DMS114 treated with DMSO at 0.1 percent for 48 hours (cell line): ENCODE results near the gene FOXO6.

Experiments used
- DNase-seq: peaks from one replicate; lab custom pipeline; 2025; ENCODE audit not compliant: unreplicated experiment; lab: John Stamatoyannopoulos, UW

The FOXO6 gene

GRCh38 chr1:41365772-41366454 lies 4.7 kb downstream of the FOXO6 start:
- DNase-seq: no peak

GRCh38 chr1:41366455-41367287 lies 5.4 kb downstream of the FOXO6 start:
- no peak for DNase-seq

- no peak for DNase-seq
Measured at GRCh38 chr1:41367288-41367642, 6.0 kb downstream of the FOXO6 start.

- no peak for DNase-seq
Measured at GRCh38 chr1:41368366-41368765, 7.1 kb downstream of the FOXO6 start.

- DNase-seq: no peak
Measured at GRCh38 chr1:41368801-41369200, 7.6 kb downstream of the FOXO6 start.

GRCh38 chr1:41369531-41369930 lies 8.3 kb downstream of the FOXO6 start:
- no peak for DNase-seq

- no peak for DNase-seq
Measured at GRCh38 chr1:41370225-41370624, 9.0 kb downstream of the FOXO6 start.

- no peak for DNase-seq
Measured at GRCh38 chr1:41370756-41371420, 9.7 kb downstream of the FOXO6 start.

GRCh38 chr1:41371630-41372599 lies 10.7 kb downstream of the FOXO6 start:
- DNase-seq: no peak

GRCh38 chr1:41372600-41372993 lies 11.4 kb downstream of the FOXO6 start:
- DNase-seq: no peak

- DNase-seq: no peak
Measured at GRCh38 chr1:41373373-41373772, 12.1 kb downstream of the FOXO6 start.

GRCh38 chr1:41374711-41375110 lies 13.5 kb downstream of the FOXO6 start:
- DNase-seq: no peak

- DNase-seq: no peak
Measured at GRCh38 chr1:41377397-41377796, 16.2 kb downstream of the FOXO6 start.

GRCh38 chr1:41378222-41378621 lies 17.0 kb downstream of the FOXO6 start:
- no peak for DNase-seq

GRCh38 chr1:41378999-41379737 lies 17.9 kb downstream of the FOXO6 start:
- DNase-seq: no peak

GRCh38 chr1:41379738-41380130 lies 18.5 kb downstream of the FOXO6 start:
- no peak for DNase-seq

- no peak for DNase-seq
Measured at GRCh38 chr1:41380195-41380594, 19.0 kb downstream of the FOXO6 start.

GRCh38 chr1:41380979-41381691 lies 19.9 kb downstream of the FOXO6 start:
- no peak for DNase-seq

GRCh38 chr1:41381692-41382479 lies 20.7 kb downstream of the FOXO6 start:
- DNase-seq: no peak
